Embryonic facial prominence (tissue), 1 donor: ENCODE measurements around the gene EHMT1.
"Not testable (repeated sequence)": the region's sequence is repeated elsewhere in the genome, so short reads cannot be mapped to it uniquely, and the experiment has no call there.

ENCODE experiments used
- DNase-seq: peaks from one replicate; pipeline ENCODE4 v3.0.0-alpha.2; 2016; ENCODE audit errors: extremely low spot score

Gene EHMT1

GRCh38 chr9:137872296-137872695 lies 253.5 kb downstream of the EHMT1 start:
- no peak for DNase-seq

GRCh38 chr9:137873408-137873807 lies 254.6 kb downstream of the EHMT1 start:
- DNase-seq, result no peak

- no peak for DNase-seq
Observed at GRCh38 chr9:137873858-137874362, 255.1 kb downstream of the EHMT1 start.

GRCh38 chr9:137875354-137875753 lies 256.5 kb downstream of the EHMT1 start:
- no peak for DNase-seq

GRCh38 chr9:137875846-137876245 lies 257.0 kb downstream of the EHMT1 start:
- no peak for DNase-seq

- DNase-seq, result no peak
Observed at GRCh38 chr9:137876269-137876668, 257.5 kb downstream of the EHMT1 start.

- no peak for DNase-seq
Observed at GRCh38 chr9:137876781-137877386, 258.1 kb downstream of the EHMT1 start.

GRCh38 chr9:137877506-137878122 lies 258.8 kb downstream of the EHMT1 start, which contains the start of gene CACNA1B:
Gene CACNA1B (plus strand): TSS chr9:137877782. CDS start chr9:137877934, 152 bp downstream.
- DNase-seq, result not testable (repeated sequence)

GRCh38 chr9:137878146-137878941 lies 259.5 kb downstream of the EHMT1 start:
- peak; percentile 11 for DNase-seq

GRCh38 chr9:137879052-137879451 lies 260.2 kb downstream of the EHMT1 start:
- no peak for DNase-seq

- no peak for DNase-seq
Observed at GRCh38 chr9:137879566-137880150, 260.9 kb downstream of the EHMT1 start.

- no peak for DNase-seq
Observed at GRCh38 chr9:137880160-137880975, 261.6 kb downstream of the EHMT1 start.

- DNase-seq, result no peak
Observed at GRCh38 chr9:137880976-137881530, 262.2 kb downstream of the EHMT1 start.

GRCh38 chr9:137881591-137882505 lies 263.0 kb downstream of the EHMT1 start:
- DNase-seq, result no peak

GRCh38 chr9:137882506-137882821 lies 263.7 kb downstream of the EHMT1 start:
- DNase-seq, result no peak

- DNase-seq, result not testable (repeated sequence)
Observed at GRCh38 chr9:137883977-137884376, 265.2 kb downstream of the EHMT1 start.

GRCh38 chr9:137884547-137884946 lies 265.7 kb downstream of the EHMT1 start:
- not testable (repeated sequence) for DNase-seq

GRCh38 chr9:137885121-137885520 lies 266.3 kb downstream of the EHMT1 start:
- DNase-seq, result not testable (repeated sequence)
